Suppressor macrophage treated with lipopolysaccharide for 4 hours (primary cell): ENCODE measurements around the gene AGAP9.
"Not testable (repeated sequence)": the region's sequence is repeated elsewhere in the genome, so short reads cannot be mapped to it uniquely, and the experiment has no call there.

Experiments
- DNase-seq: peaks from one replicate; pipeline ENCODE4 v3.0.0-alpha.2; 2020

Gene AGAP9

GRCh38 chr10:47523475-47523874 lies at the start of gene AGAP9:
AGAP9 (minus strand) TSS chr10:47523638; CDS start chr10:47523526, 112 bp downstream.
- DNase-seq = not testable (repeated sequence)

GRCh38 chr10:47571138-47571912 lies 47.9 kb upstream of the AGAP9 start:
- DNase-seq = not testable (repeated sequence)

- DNase-seq = not testable (repeated sequence)
Measured at GRCh38 chr10:47566757-47567156, 43.3 kb upstream of the AGAP9 start.

- DNase-seq = not testable (repeated sequence)
Measured at GRCh38 chr10:47566108-47566699, 42.8 kb upstream of the AGAP9 start.

- not testable (repeated sequence) for DNase-seq
Measured at GRCh38 chr10:47565517-47565920, 42.1 kb upstream of the AGAP9 start.

- not testable (repeated sequence) for DNase-seq
Measured at GRCh38 chr10:47564953-47565352, 41.5 kb upstream of the AGAP9 start.

- not testable (repeated sequence) for DNase-seq
Measured at GRCh38 chr10:47564318-47564717, 40.9 kb upstream of the AGAP9 start.

- not testable (repeated sequence) for DNase-seq
Measured at GRCh38 chr10:47560452-47560851, 37.0 kb upstream of the AGAP9 start.

- not testable (repeated sequence) for DNase-seq
Measured at GRCh38 chr10:47559718-47560308, 36.4 kb upstream of the AGAP9 start.

- DNase-seq = peak; percentile 54
Measured at GRCh38 chr10:47558109-47558508, 34.7 kb upstream of the AGAP9 start.

GRCh38 chr10:47557616-47558015 lies 34.2 kb upstream of the AGAP9 start:
- peak; percentile 18 for DNase-seq

- not testable (repeated sequence) for DNase-seq
Measured at GRCh38 chr10:47555334-47555733, 31.9 kb upstream of the AGAP9 start.

GRCh38 chr10:47554552-47554951 lies 31.1 kb upstream of the AGAP9 start:
- DNase-seq = not testable (repeated sequence)

GRCh38 chr10:47553860-47554247 lies 30.4 kb upstream of the AGAP9 start:
- peak; percentile 9 for DNase-seq

GRCh38 chr10:47553214-47553859 lies 29.9 kb upstream of the AGAP9 start:
- peak; percentile 82 for DNase-seq

GRCh38 chr10:47552719-47553118 lies 29.3 kb upstream of the AGAP9 start:
- peak; percentile 84 for DNase-seq

- DNase-seq = not testable (repeated sequence)
Measured at GRCh38 chr10:47547286-47547685, 23.8 kb upstream of the AGAP9 start.

GRCh38 chr10:47536430-47536829 lies 13.0 kb upstream of the AGAP9 start:
- not testable (repeated sequence) for DNase-seq

GRCh38 chr10:47502313-47502712 lies 21.1 kb downstream of the AGAP9 start:
- not testable (repeated sequence) for DNase-seq

- DNase-seq = not testable (repeated sequence)
Measured at GRCh38 chr10:47494226-47494625, 29.2 kb downstream of the AGAP9 start.

GRCh38 chr10:47491600-47491999 lies 31.8 kb downstream of the AGAP9 start, which contains the start of gene FAM25G:
FAM25G (minus strand) TSS chr10:47491700; CDS start chr10:47491674, 26 bp downstream.
- DNase-seq = not testable (repeated sequence)

GRCh38 chr10:47489630-47490029 lies 33.8 kb downstream of the AGAP9 start:
- not testable (repeated sequence) for DNase-seq

GRCh38 chr10:47485943-47486342 lies 37.5 kb downstream of the AGAP9 start:
- not testable (repeated sequence) for DNase-seq
